Hepatocyte (in vitro differentiated cells): Measurements from ENCODE around the gene MOB1A.

Experiments
- CTCF ChIP-seq: fragments of 200-600 bp; sonication (generic); IDR thresholded peaks from 2 replicates; pipeline ENCODE4 v1.5.1; 2016; ENCODE audit warnings: antibody characterized with exemption, mild to moderate bottlenecking; ENCODE audit not compliant: poor library complexity
- EZH2 ChIP-seq: fragments of 200-600 bp; sonication (generic); IDR thresholded peaks from 2 replicates; pipeline ENCODE4 v1.6.1; 2016; ENCODE audit warnings: antibody characterized with exemption, mild to moderate bottlenecking, borderline replicate concordance
- EZH2phosphoT487 ChIP-seq: fragments of 200-600 bp; sonication (generic); IDR thresholded peaks from one replicate; pipeline ENCODE4 v1.6.1; 2018; ENCODE audit warnings: antibody characterized with exemption, mild to moderate bottlenecking, low read depth, moderate library complexity; ENCODE audit not compliant: unreplicated experiment, severe bottlenecking

- TF ChIP-seq EZH2: no peak
- no peak for TF ChIP-seq CTCF
- TF ChIP-seq EZH2phosphoT487: no peak
These were observed 40.8 kb downstream of the MOB1A start for GRCh38 chr2:74137651-74138599.
